Posterior vena cava (tissue), 2 donors: ENCODE measurements around the gene COL5A3. TPM values are rescaled to one million over a fixed set of nuclear protein-coding genes. Genes with fewer than 3 reads are reported as not detected.
"Not testable (repeated sequence)": the region's sequence is repeated elsewhere in the genome, so short reads cannot be mapped to it uniquely, and the experiment has no call there.

Source experiments
- DNase-seq: peaks from one replicate; pipeline ENCODE4 v3.0.0-alpha.2; 2020; ENCODE audit warnings: low spot score
- intact Hi-C, 2 donors: fragments of 100-400 bp; cut with DNase I; formaldehyde crosslinking; loops; one replicate each; pipeline versions ENCODE4 v1.14.1 to v1.14.2; 2022 to 2023
- total RNA-seq, 2 donors: library from RNA; stranded (reverse); fragmentation: NEBNext Ultra II Directional; extraction: Animal tissue kit (Norgen Biotek cat#: 25700); gene quantifications; one replicate each; pipeline ENCODE4 v1.2.1, GENCODE V29; 2021
- donor health status: DM: yes; HTN: yes; CAD: no.
- donor health status: DM: yes; HTN: yes; CAD: no.

COL5A3 gene
- total RNA-seq, 2 donors from 2014 or later, result 10.7 to 23.4 TPM

GRCh38 chr19:9947441-9947840 is 62.9 kb downstream of the COL5A3 start:
- no peak for DNase-seq
- intact Hi-C loops, result no loop called here

GRCh38 chr19:9946528-9947125 is 63.7 kb downstream of the COL5A3 start:
- intact Hi-C loops, DNase-seq: not testable (repeated sequence)

- intact Hi-C loops, result no loop called here
- peak; percentile 97 for DNase-seq
These were observed 64.9 kb downstream of the COL5A3 start for GRCh38 chr19:9945319-9945966.

- intact Hi-C loops, result no loop called here
- DNase-seq, result no peak
These were observed 66.6 kb downstream of the COL5A3 start for GRCh38 chr19:9943744-9944143.

- intact Hi-C loops, result no loop called here
- no peak for DNase-seq
These were observed 68.6 kb downstream of the COL5A3 start for GRCh38 chr19:9941671-9942070.

- intact Hi-C loops, result no loop called here
These were observed 69.1 kb downstream of the COL5A3 start for GRCh38 chr19:9941231-9941630.

GRCh38 chr19:9940778-9941177 is 69.5 kb downstream of the COL5A3 start:
- intact Hi-C loops, result no loop called here
- DNase-seq, result no peak

More at GRCh38 chr19:9941231-9941630, 69.1 kb downstream of the COL5A3 start:
- DNase-seq, result no peak

- intact Hi-C loops, result loop anchor here in 1 of 2 donors (10.0 kb wide), 1 partner anchor 315 kb away; the partner anchor contains the start of gene MRPL4
- DNase-seq, result no peak
These were observed 70.9 kb downstream of the COL5A3 start for GRCh38 chr19:9939301-9939913.

- intact Hi-C loops, result loop anchor here in 1 of 2 donors (10.0 kb wide), 1 partner anchor 318 kb away; the partner anchor contains the start of gene MRPL4
- DNase-seq, result no peak
These were observed 73.3 kb downstream of the COL5A3 start for GRCh38 chr19:9937001-9937411.

- intact Hi-C loops, result loop anchor here in 1 of 2 donors (10.0 kb wide), 1 partner anchor 318 kb away; the partner anchor contains the start of gene MRPL4
- DNase-seq, result no peak
These were observed 73.8 kb downstream of the COL5A3 start, which contains the start of gene OLFM2 for GRCh38 chr19:9936326-9937000. TSS of gene OLFM2 (minus strand) at chr19:9936515. CDS start at chr19:9936366, 149 bp downstream.

GRCh38 chr19:9935506-9936325 is 74.6 kb downstream of the COL5A3 start:
- intact Hi-C loops, result loop anchor here in 1 of 2 donors (10.0 kb wide), 1 partner anchor 319 kb away; the partner anchor contains the start of gene MRPL4
- no peak for DNase-seq

- intact Hi-C loops, result loop anchor here (5.0 to 10.0 kb wide), 3 partner anchors 68 to 320 kb away; partner anchors contain the start of gene MRPL4 (in 1 of the 2)
- DNase-seq, result peak; percentile 92
These were observed 76.0 kb downstream of the COL5A3 start for GRCh38 chr19:9934132-9934950.

GRCh38 chr19:9932835-9933234 is 77.5 kb downstream of the COL5A3 start:
- no peak for DNase-seq
- intact Hi-C loops, result loop anchor here (2.0 to 10.0 kb wide), 4 partner anchors 69 to 322 kb away; partner anchors contain the start of gene MRPL4 (in 1 of the 2)

GRCh38 chr19:9931629-9932028 is 78.7 kb downstream of the COL5A3 start:
- DNase-seq, result no peak
- intact Hi-C loops, result loop anchor here (2.0 to 10.0 kb wide), 4 partner anchors 71 to 323 kb away; partner anchors contain the start of gene MRPL4 (in 1 of the 2)

- DNase-seq, result no peak
- intact Hi-C loops, result no loop called here
These were observed 86.9 kb downstream of the COL5A3 start for GRCh38 chr19:9923440-9923839.

GRCh38 chr19:9922782-9923379 is 87.4 kb downstream of the COL5A3 start:
- DNase-seq, intact Hi-C loops: not testable (repeated sequence)

- no peak for DNase-seq
- intact Hi-C loops, result no loop called here
These were observed 93.0 kb downstream of the COL5A3 start for GRCh38 chr19:9917321-9917720.
